ENCODE measurements around the gene RAI1.

Gene RAI1

GRCh38 chr17:17830740-17831207 is 149.5 kb downstream of the RAI1 start:
- no peak overlapping the region for H3K4me3 ChIP-seq (ENCODE audit: low read length in 2 of 2)
- peaks cover 0 to 7% of the 10 kb centered on the region in 2 donors for H3K36me3 ChIP-seq (ENCODE audit: control insufficient read depth in 2 of 2, insufficient read depth in 2 of 2, low read length in 2 of 2)
- no peaks in the 10 kb centered on the region for H3K27me3 ChIP-seq (ENCODE audit: control insufficient read depth in 2 of 2, insufficient read depth in 2 of 2, low read length in 2 of 2)
- H3K9ac ChIP-seq (ENCODE audit: low read depth in 1 of 2, low read length in 2 of 2) = peak overlapping the region in 1 of 2 donors; percentile 36
- H3K4me1 ChIP-seq (ENCODE audit: control insufficient read depth in 2 of 2, insufficient read depth in 2 of 2, low read length in 2 of 2) = peaks cover 46 to 52% of the 10 kb centered on the region in 2 donors
- H3K9me3 ChIP-seq (ENCODE audit: control insufficient read depth in 2 of 2, low read length in 2 of 2) = no peaks in the 10 kb centered on the region
- H3K27ac ChIP-seq (ENCODE audit: low read depth in 2 of 2, low read length in 2 of 2) = peak overlapping the region; percentile 76 to 78

- no peaks in the 10 kb centered on the region for H3K27me3 ChIP-seq (ENCODE audit: control insufficient read depth in 2 of 2, insufficient read depth in 2 of 2, low read length in 2 of 2)
- peak overlapping the region; percentile 0 to 36 for H3K9ac ChIP-seq (ENCODE audit: low read depth in 1 of 2, low read length in 2 of 2)
- peak overlapping the region; percentile 76 to 78 for H3K27ac ChIP-seq (ENCODE audit: low read depth in 2 of 2, low read length in 2 of 2)
- H3K9me3 ChIP-seq (ENCODE audit: control insufficient read depth in 2 of 2, low read length in 2 of 2) = no peaks in the 10 kb centered on the region
- peaks cover 0 to 7% of the 10 kb centered on the region in 2 donors for H3K36me3 ChIP-seq (ENCODE audit: control insufficient read depth in 2 of 2, insufficient read depth in 2 of 2, low read length in 2 of 2)
- peaks cover 44 to 50% of the 10 kb centered on the region in 2 donors for H3K4me1 ChIP-seq (ENCODE audit: control insufficient read depth in 2 of 2, insufficient read depth in 2 of 2, low read length in 2 of 2)
- no peak overlapping the region for H3K4me3 ChIP-seq (ENCODE audit: low read length in 2 of 2)
These were observed 150.2 kb downstream of the RAI1 start for GRCh38 chr17:17831208-17832031.

GRCh38 chr17:17832032-17832363 is 150.7 kb downstream of the RAI1 start:
- H3K9me3 ChIP-seq (ENCODE audit: control insufficient read depth in 2 of 2, low read length in 2 of 2) = no peaks in the 10 kb centered on the region
- H3K4me3 ChIP-seq (ENCODE audit: low read length in 2 of 2) = no peak overlapping the region
- peaks cover 39 to 51% of the 10 kb centered on the region in 2 donors for H3K4me1 ChIP-seq (ENCODE audit: control insufficient read depth in 2 of 2, insufficient read depth in 2 of 2, low read length in 2 of 2)
- H3K27ac ChIP-seq (ENCODE audit: low read depth in 2 of 2, low read length in 2 of 2) = peak overlapping the region; percentile 76 to 78
- H3K36me3 ChIP-seq (ENCODE audit: control insufficient read depth in 2 of 2, insufficient read depth in 2 of 2, low read length in 2 of 2) = peaks cover 0 to 7% of the 10 kb centered on the region in 2 donors
- H3K27me3 ChIP-seq (ENCODE audit: control insufficient read depth in 2 of 2, insufficient read depth in 2 of 2, low read length in 2 of 2) = no peaks in the 10 kb centered on the region
- peak overlapping the region in 1 of 2 donors; percentile 0 for H3K9ac ChIP-seq (ENCODE audit: low read depth in 1 of 2, low read length in 2 of 2)

- Histone ChIP-seq H3K27ac (ENCODE audit: low read depth in 2 of 2, low read length in 2 of 2) (no peak overlapping the region), H3K9me3 (ENCODE audit: control insufficient read depth in 2 of 2, low read length in 2 of 2) (no peaks in the 10 kb centered on the region), H3K4me3 (ENCODE audit: low read length in 2 of 2) (no peak overlapping the region), H3K9ac (ENCODE audit: low read depth in 1 of 2, low read length in 2 of 2) (peak overlapping the region in 1 of 2 donors; percentile 14), H3K27me3 (ENCODE audit: control insufficient read depth in 2 of 2, insufficient read depth in 2 of 2, low read length in 2 of 2) (no peaks in the 10 kb centered on the region), H3K36me3 (ENCODE audit: control insufficient read depth in 2 of 2, insufficient read depth in 2 of 2, low read length in 2 of 2) (peaks cover 0 to 4% of the 10 kb centered on the region in 2 donors), H3K4me1 (ENCODE audit: control insufficient read depth in 2 of 2, insufficient read depth in 2 of 2, low read length in 2 of 2) (peaks cover 53 to 59% of the 10 kb centered on the region in 2 donors)
These were observed 152.6 kb downstream of the RAI1 start for GRCh38 chr17:17833658-17834357.

- H3K9ac ChIP-seq (ENCODE audit: low read depth in 1 of 2, low read length in 2 of 2) = peak overlapping the region in 1 of 2 donors; percentile 99
- peak overlapping the region in 1 of 2 donors; percentile 83 for H3K4me3 ChIP-seq (ENCODE audit: low read length in 2 of 2)
- peaks cover 0 to 4% of the 10 kb centered on the region in 2 donors for H3K36me3 ChIP-seq (ENCODE audit: control insufficient read depth in 2 of 2, insufficient read depth in 2 of 2, low read length in 2 of 2)
- no peaks in the 10 kb centered on the region for H3K27me3 ChIP-seq (ENCODE audit: control insufficient read depth in 2 of 2, insufficient read depth in 2 of 2, low read length in 2 of 2)
- H3K4me1 ChIP-seq (ENCODE audit: control insufficient read depth in 2 of 2, insufficient read depth in 2 of 2, low read length in 2 of 2) = peaks cover 61 to 66% of the 10 kb centered on the region in 2 donors
- peak overlapping the region; percentile 98 to 100 for H3K27ac ChIP-seq (ENCODE audit: low read depth in 2 of 2, low read length in 2 of 2)
- no peaks in the 10 kb centered on the region for H3K9me3 ChIP-seq (ENCODE audit: control insufficient read depth in 2 of 2, low read length in 2 of 2)
These were observed 153.7 kb downstream of the RAI1 start for GRCh38 chr17:17834974-17835373.

- H3K4me3 ChIP-seq (ENCODE audit: low read length in 2 of 2) = peak overlapping the region; percentile 83 to 89
- peak overlapping the region; percentile 43 to 99 for H3K9ac ChIP-seq (ENCODE audit: low read depth in 1 of 2, low read length in 2 of 2)
- peaks cover 56 to 66% of the 10 kb centered on the region in 2 donors for H3K4me1 ChIP-seq (ENCODE audit: control insufficient read depth in 2 of 2, insufficient read depth in 2 of 2, low read length in 2 of 2)
- H3K36me3 ChIP-seq (ENCODE audit: control insufficient read depth in 2 of 2, insufficient read depth in 2 of 2, low read length in 2 of 2) = peaks cover 0 to 4% of the 10 kb centered on the region in 2 donors
- H3K27ac ChIP-seq (ENCODE audit: low read depth in 2 of 2, low read length in 2 of 2) = peak overlapping the region; percentile 98 to 100
- H3K9me3 ChIP-seq (ENCODE audit: control insufficient read depth in 2 of 2, low read length in 2 of 2) = no peaks in the 10 kb centered on the region
- no peaks in the 10 kb centered on the region for H3K27me3 ChIP-seq (ENCODE audit: control insufficient read depth in 2 of 2, insufficient read depth in 2 of 2, low read length in 2 of 2)
These were observed 154.4 kb downstream of the RAI1 start for GRCh38 chr17:17835415-17836249.

- peak overlapping the region; percentile 98 to 100 for H3K27ac ChIP-seq (ENCODE audit: low read depth in 2 of 2, low read length in 2 of 2)
- peaks cover 0 to 4% of the 10 kb centered on the region in 2 donors for H3K36me3 ChIP-seq (ENCODE audit: control insufficient read depth in 2 of 2, insufficient read depth in 2 of 2, low read length in 2 of 2)
- H3K4me3 ChIP-seq (ENCODE audit: low read length in 2 of 2) = peak overlapping the region; percentile 83 to 89
- H3K4me1 ChIP-seq (ENCODE audit: control insufficient read depth in 2 of 2, insufficient read depth in 2 of 2, low read length in 2 of 2) = peaks cover 53 to 65% of the 10 kb centered on the region in 2 donors
- H3K9me3 ChIP-seq (ENCODE audit: control insufficient read depth in 2 of 2, low read length in 2 of 2) = no peaks in the 10 kb centered on the region
- H3K27me3 ChIP-seq (ENCODE audit: control insufficient read depth in 2 of 2, insufficient read depth in 2 of 2, low read length in 2 of 2) = no peaks in the 10 kb centered on the region
- H3K9ac ChIP-seq (ENCODE audit: low read depth in 1 of 2, low read length in 2 of 2) = peak overlapping the region; percentile 96 to 99
These were observed 155.1 kb downstream of the RAI1 start for GRCh38 chr17:17836250-17836817.

- Histone ChIP-seq H3K36me3 (ENCODE audit: control insufficient read depth in 2 of 2, insufficient read depth in 2 of 2, low read length in 2 of 2) (peaks cover 0 to 2% of the 10 kb centered on the region in 2 donors), H3K4me1 (ENCODE audit: control insufficient read depth in 2 of 2, insufficient read depth in 2 of 2, low read length in 2 of 2) (peaks cover 47 to 61% of the 10 kb centered on the region in 2 donors), H3K9me3 (ENCODE audit: control insufficient read depth in 2 of 2, low read length in 2 of 2) (no peaks in the 10 kb centered on the region), H3K4me3 (ENCODE audit: low read length in 2 of 2) (peak within 1 kb of the TSS; percentile 83 to 89), H3K27me3 (ENCODE audit: control insufficient read depth in 2 of 2, insufficient read depth in 2 of 2, low read length in 2 of 2) (no peaks in the 10 kb centered on the region), H3K9ac (ENCODE audit: low read depth in 1 of 2, low read length in 2 of 2) (peak within 1 kb of the TSS; percentile 96 to 99), H3K27ac (ENCODE audit: low read depth in 2 of 2, low read length in 2 of 2) (peak within 1 kb of the TSS; percentile 98 to 100)
These were observed 155.6 kb downstream of the RAI1 start, which contains the start of gene SREBF1 for GRCh38 chr17:17836818-17837379. Gene SREBF1 (minus strand): TSS chr17:17836986. CDS start chr17:17836817, 169 bp downstream.

- Histone ChIP-seq H3K9ac (ENCODE audit: low read depth in 1 of 2, low read length in 2 of 2) (peak overlapping the region; percentile 96 to 99), H3K27me3 (ENCODE audit: control insufficient read depth in 2 of 2, insufficient read depth in 2 of 2, low read length in 2 of 2) (no peaks in the 10 kb centered on the region), H3K4me1 (ENCODE audit: control insufficient read depth in 2 of 2, insufficient read depth in 2 of 2, low read length in 2 of 2) (peaks cover 47 to 56% of the 10 kb centered on the region in 2 donors), H3K4me3 (ENCODE audit: low read length in 2 of 2) (peak overlapping the region; percentile 83 to 89), H3K36me3 (ENCODE audit: control insufficient read depth in 2 of 2, insufficient read depth in 2 of 2, low read length in 2 of 2) (no peaks in the 10 kb centered on the region), H3K27ac (ENCODE audit: low read depth in 2 of 2, low read length in 2 of 2) (peak overlapping the region; percentile 98 to 100), H3K9me3 (ENCODE audit: control insufficient read depth in 2 of 2, low read length in 2 of 2) (no peaks in the 10 kb centered on the region)
These were observed 156.1 kb downstream of the RAI1 start for GRCh38 chr17:17837380-17837821.
